ENCODE data around the gene SYT11.

DNA sequence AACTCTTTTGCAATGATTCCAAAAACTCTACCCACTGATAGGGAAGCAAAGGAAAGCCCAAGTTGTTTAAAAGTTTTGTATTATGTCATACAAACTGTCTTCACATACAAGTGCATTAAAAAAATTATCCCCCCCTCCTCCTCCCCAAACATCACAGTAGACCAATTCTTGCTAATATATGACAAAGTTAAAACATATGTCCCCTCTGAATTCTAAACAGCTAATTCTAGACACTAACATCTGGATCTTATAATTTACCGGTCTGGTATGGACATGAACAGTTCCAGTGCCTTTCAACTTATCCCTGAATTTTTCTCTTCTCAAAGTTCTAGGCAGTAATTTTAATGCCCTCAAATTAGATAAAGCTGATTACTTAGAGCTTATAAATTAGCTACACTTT lies 38.4 kb downstream of the SYT11 start:
- TF ChIP-seq, protein P1, sequence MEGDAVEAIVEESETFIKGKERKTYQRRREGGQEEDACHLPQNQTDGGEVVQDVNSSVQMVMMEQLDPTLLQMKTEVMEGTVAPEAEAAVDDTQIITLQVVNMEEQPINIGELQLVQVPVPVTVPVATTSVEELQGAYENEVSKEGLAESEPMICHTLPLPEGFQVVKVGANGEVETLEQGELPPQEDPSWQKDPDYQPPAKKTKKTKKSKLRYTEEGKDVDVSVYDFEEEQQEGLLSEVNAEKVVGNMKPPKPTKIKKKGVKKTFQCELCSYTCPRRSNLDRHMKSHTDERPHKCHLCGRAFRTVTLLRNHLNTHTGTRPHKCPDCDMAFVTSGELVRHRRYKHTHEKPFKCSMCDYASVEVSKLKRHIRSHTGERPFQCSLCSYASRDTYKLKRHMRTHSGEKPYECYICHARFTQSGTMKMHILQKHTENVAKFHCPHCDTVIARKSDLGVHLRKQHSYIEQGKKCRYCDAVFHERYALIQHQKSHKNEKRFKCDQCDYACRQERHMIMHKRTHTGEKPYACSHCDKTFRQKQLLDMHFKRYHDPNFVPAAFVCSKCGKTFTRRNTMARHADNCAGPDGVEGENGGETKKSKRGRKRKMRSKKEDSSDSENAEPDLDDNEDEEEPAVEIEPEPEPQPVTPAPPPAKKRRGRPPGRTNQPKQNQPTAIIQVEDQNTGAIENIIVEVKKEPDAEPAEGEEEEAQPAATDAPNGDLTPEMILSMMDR (IDR thresholded peaks at IDR 0.05) = no peak
- TF ChIP-seq POLR2A (IDR thresholded peaks at IDR 0.05) = no peak

Measured in lower leg skin (tissue), 3 donors.